ENCODE data around the gene ADI1.

DNA sequence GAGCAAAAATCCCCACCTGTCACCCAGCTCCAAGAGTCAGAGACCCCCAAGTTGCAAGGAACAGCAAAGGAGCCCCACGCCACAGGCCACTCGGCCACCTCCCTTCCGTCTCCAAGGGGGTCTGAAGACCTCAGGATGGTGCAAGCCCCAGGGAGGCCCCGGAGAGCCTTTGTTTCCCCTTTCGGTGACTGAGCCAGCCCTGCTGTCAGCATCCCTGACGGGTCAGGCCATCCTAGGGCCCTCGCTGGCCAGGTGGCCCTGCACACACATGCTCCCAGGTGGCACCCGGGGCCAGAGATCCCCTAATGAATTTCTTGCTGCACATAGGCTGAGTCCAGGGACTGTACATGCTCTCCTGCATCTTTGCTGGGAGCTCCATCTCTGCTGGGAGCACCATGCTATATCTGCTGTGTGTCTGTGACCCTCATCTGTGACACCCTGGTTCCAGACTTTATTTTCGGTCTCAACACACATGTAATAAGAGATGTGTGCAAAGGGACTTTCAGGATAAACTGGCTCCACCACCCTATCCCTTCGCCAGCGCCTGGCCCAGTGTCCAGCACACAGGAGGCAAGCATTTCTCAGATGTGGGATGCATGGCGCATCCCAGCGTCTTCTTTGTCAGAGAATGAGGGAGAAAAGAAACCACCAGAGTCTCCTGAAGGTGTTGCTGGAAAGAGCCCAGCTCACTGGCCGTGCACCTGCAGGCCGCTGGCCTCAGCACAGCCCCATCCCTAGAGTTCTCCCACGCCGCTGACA lies 27.4 kb downstream of the ADI1 start:
- TF ChIP-seq, protein P1, sequence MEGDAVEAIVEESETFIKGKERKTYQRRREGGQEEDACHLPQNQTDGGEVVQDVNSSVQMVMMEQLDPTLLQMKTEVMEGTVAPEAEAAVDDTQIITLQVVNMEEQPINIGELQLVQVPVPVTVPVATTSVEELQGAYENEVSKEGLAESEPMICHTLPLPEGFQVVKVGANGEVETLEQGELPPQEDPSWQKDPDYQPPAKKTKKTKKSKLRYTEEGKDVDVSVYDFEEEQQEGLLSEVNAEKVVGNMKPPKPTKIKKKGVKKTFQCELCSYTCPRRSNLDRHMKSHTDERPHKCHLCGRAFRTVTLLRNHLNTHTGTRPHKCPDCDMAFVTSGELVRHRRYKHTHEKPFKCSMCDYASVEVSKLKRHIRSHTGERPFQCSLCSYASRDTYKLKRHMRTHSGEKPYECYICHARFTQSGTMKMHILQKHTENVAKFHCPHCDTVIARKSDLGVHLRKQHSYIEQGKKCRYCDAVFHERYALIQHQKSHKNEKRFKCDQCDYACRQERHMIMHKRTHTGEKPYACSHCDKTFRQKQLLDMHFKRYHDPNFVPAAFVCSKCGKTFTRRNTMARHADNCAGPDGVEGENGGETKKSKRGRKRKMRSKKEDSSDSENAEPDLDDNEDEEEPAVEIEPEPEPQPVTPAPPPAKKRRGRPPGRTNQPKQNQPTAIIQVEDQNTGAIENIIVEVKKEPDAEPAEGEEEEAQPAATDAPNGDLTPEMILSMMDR (IDR thresholded peaks at IDR 0.05; ENCODE audit: low read depth, low read length): no peak
- TF ChIP-seq EZH2phosphoT487 (IDR thresholded peaks at IDR 0.05; ENCODE audit: low read depth): no peak
